Glomerular endothelial cell (primary cell): ENCODE measurements around the gene STK11. TPM values are rescaled to one million over a fixed set of nuclear protein-coding genes. Genes with fewer than 3 reads are reported as not detected.

Source experiments
- total RNA-seq: library from RNA; depleted of rRNA; stranded (reverse); fragments of >200 nt; gene quantifications from 2 replicates; pipeline ENCODE4 v1.2.3, GENCODE V29; 2015

Gene STK11
- total RNA-seq, 1 donor from 2014 or later, result 77.7 TPM

Other genes starting within 250 kb of the STK11 start
- 56.8 and 78.7 TPM in 2 replicates for gene WDR18, start 221.4 kb upstream of the STK11 start, total RNA-seq
- gene GRIN3B, start 205.4 kb upstream of the STK11 start, total RNA-seq, result 8.3 and 12.4 TPM in 2 replicates
- gene TMEM259, start 184.7 kb upstream of the STK11 start, total RNA-seq, result 167 and 260 TPM in 2 replicates
- gene RNU6-2, start 184.3 kb upstream of the STK11 start, total RNA-seq, result not detected in 2 replicates
- 271 and 285 TPM in 2 replicates for gene CNN2, start 179.2 kb upstream of the STK11 start, total RNA-seq
- gene ABCA7, start 165.7 kb upstream of the STK11 start, total RNA-seq, result 11.8 and 13.3 TPM in 2 replicates
- gene ARHGAP45, start 138.6 kb upstream of the STK11 start, total RNA-seq, result 23.0 and 27.0 TPM in 2 replicates
- gene POLR2E, start 110.4 kb upstream of the STK11 start, total RNA-seq, result 329 and 336 TPM in 2 replicates
- 752 and 944 TPM in 2 replicates for gene GPX4, start 101.8 kb upstream of the STK11 start, total RNA-seq
- gene SBNO2, start 31.5 kb upstream of the STK11 start, total RNA-seq, result 53.8 and 76.3 TPM in 2 replicates
- gene CBARP, start 32.2 kb downstream of the STK11 start, total RNA-seq, result 9.8 and 13.9 TPM in 2 replicates
- gene ATP5F1D, start 36.0 kb downstream of the STK11 start, total RNA-seq, result 79.0 and 95.6 TPM in 2 replicates
- 43.0 and 78.7 TPM in 2 replicates for gene MIDN, start 42.8 kb downstream of the STK11 start, total RNA-seq
- gene CIRBP, start 63.6 kb downstream of the STK11 start, total RNA-seq, result 182 and 231 TPM in 2 replicates
- gene FAM174C, start 69.8 kb downstream of the STK11 start, total RNA-seq, result 66.3 and 96.6 TPM in 2 replicates
- 2.6 and 4.8 TPM in 2 replicates for gene EFNA2, start 80.1 kb downstream of the STK11 start, total RNA-seq
- gene NDUFS7, start 178.1 kb downstream of the STK11 start, total RNA-seq, result 159 and 165 TPM in 2 replicates
- 32.1 and 63.5 TPM in 2 replicates for gene GAMT, start 195.8 kb downstream of the STK11 start, total RNA-seq
- gene DAZAP1, start 201.8 kb downstream of the STK11 start, total RNA-seq, result 61.5 and 74.9 TPM in 2 replicates
- gene RPS15, start 232.6 kb downstream of the STK11 start, total RNA-seq, result 2,523 and 3,135 TPM in 2 replicates
- gene APC2, start 244.3 kb downstream of the STK11 start, total RNA-seq, result 0.05 and 0.47 TPM in 2 replicates